Stimulated activated CD8-positive, alpha-beta memory T cell treated with anti-CD3 and anti-CD28 coated beads, Interleukin-15, amount 100 ng/mL, for 24 hours (primary cell): Measurements from ENCODE around the gene RAB3IL1.

Source experiments
- DNase-seq: peaks from one replicate; pipeline ENCODE4 v3.0.0-alpha.2; 2020; ENCODE audit warnings: low read depth

RAB3IL1 gene

GRCh38 chr11:61904539-61905048 is 12.8 kb downstream of the RAB3IL1 start:
- DNase-seq = no peak

GRCh38 chr11:61903845-61904244 is 13.5 kb downstream of the RAB3IL1 start:
- DNase-seq = no peak

- DNase-seq = no peak
Observed at GRCh38 chr11:61902313-61902712, 15.1 kb downstream of the RAB3IL1 start.

- DNase-seq = no peak
Observed at GRCh38 chr11:61901397-61901796, 16.0 kb downstream of the RAB3IL1 start.

GRCh38 chr11:61900251-61900650 is 17.1 kb downstream of the RAB3IL1 start:
- DNase-seq = no peak

GRCh38 chr11:61899146-61899841 is 18.1 kb downstream of the RAB3IL1 start:
- DNase-seq = peak; percentile 96

- no peak for DNase-seq
Observed at GRCh38 chr11:61898247-61898582, 19.2 kb downstream of the RAB3IL1 start.

GRCh38 chr11:61897387-61898246 is 19.7 kb downstream of the RAB3IL1 start:
- peak; percentile 56 for DNase-seq

- DNase-seq = no peak
Observed at GRCh38 chr11:61896665-61897386, 20.5 kb downstream of the RAB3IL1 start.

- DNase-seq = no peak
Observed at GRCh38 chr11:61895718-61896059, 21.7 kb downstream of the RAB3IL1 start.

- DNase-seq = no peak
Observed at GRCh38 chr11:61895046-61895717, 22.2 kb downstream of the RAB3IL1 start.

GRCh38 chr11:61893981-61894380 is 23.4 kb downstream of the RAB3IL1 start:
- no peak for DNase-seq

- DNase-seq = no peak
Observed at GRCh38 chr11:61892085-61892370, 25.3 kb downstream of the RAB3IL1 start.

GRCh38 chr11:61891331-61892084 is 25.9 kb downstream of the RAB3IL1 start, which contains the start of gene FADS3:
TSS of gene FADS3 (minus strand) at chr11:61891545. CDS start at chr11:61891381, 164 bp downstream.
- peak; percentile 29 for DNase-seq

GRCh38 chr11:61890529-61891330 is 26.6 kb downstream of the RAB3IL1 start:
- no peak for DNase-seq

GRCh38 chr11:61889831-61890230 is 27.5 kb downstream of the RAB3IL1 start:
- no peak for DNase-seq

- no peak for DNase-seq
Observed at GRCh38 chr11:61888590-61888989, 28.8 kb downstream of the RAB3IL1 start.

- no peak for DNase-seq
Observed at GRCh38 chr11:61887839-61888494, 29.4 kb downstream of the RAB3IL1 start.

GRCh38 chr11:61886643-61887042 is 30.7 kb downstream of the RAB3IL1 start:
- DNase-seq = no peak
